Neural progenitor cell (in vitro differentiated cells): ENCODE results near the gene ULK4.

ENCODE experiments used
- CTCF ChIP-seq: fragments of 200-600 bp; sonication (generic); IDR thresholded peaks from 2 replicates; pipeline ENCODE4 v1.5.1; 2017; ENCODE audit warnings: antibody characterized with exemption, mild to moderate bottlenecking
- EZH2 ChIP-seq: fragments of 200-600 bp; sonication (generic); IDR thresholded peaks from 2 replicates; pipeline ENCODE4 v1.6.1; 2017; ENCODE audit warnings: antibody characterized with exemption, mild to moderate bottlenecking, moderate library complexity

DNA sequence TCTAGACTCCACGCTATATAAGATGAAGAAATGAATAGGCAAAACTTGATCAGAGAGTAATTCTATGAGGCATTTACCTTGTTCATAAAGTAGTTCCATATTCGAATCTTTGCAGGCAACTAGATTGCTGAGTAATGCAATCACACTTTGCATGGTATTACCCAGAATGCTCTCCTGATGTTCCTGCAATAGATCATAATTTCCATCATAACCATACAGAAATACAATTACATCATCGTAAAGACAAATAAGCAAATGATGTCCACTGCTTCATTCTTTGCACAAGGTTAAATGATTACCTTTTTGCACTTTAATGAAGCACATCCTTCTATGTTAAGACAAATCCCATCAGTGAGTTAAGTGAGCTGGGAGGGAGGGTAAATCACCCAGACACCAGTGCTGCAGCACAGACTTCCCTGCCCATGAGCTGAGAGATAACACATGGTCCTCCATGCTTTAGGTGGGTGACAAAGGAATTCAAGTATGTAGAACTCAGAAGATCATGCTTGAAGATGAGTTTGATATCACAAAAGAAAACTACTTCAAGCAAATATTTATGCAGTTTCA lies 395.9 kb downstream of the ULK4 start:
- TF ChIP-seq CTCF (no peak), EZH2 (no peak)
